GM19239 (cell line): ENCODE data around the gene FRMPD1.
"Not testable (repeated sequence)": the region's sequence is repeated elsewhere in the genome, so short reads cannot be mapped to it uniquely, and the experiment has no call there.

Experiments used
- DNase-seq: peaks from one replicate; pipeline ENCODE4 v3.0.0; 2011; ENCODE audit warnings: low spot score; ENCODE audit not compliant: insufficient read length
- FAIRE-seq: peaks from 2 replicates; lab custom pipeline; 2011; peaks lifted over from hg19 to GRCh38; lab: Jason Lieb, UNC

The FRMPD1 gene

DNA sequence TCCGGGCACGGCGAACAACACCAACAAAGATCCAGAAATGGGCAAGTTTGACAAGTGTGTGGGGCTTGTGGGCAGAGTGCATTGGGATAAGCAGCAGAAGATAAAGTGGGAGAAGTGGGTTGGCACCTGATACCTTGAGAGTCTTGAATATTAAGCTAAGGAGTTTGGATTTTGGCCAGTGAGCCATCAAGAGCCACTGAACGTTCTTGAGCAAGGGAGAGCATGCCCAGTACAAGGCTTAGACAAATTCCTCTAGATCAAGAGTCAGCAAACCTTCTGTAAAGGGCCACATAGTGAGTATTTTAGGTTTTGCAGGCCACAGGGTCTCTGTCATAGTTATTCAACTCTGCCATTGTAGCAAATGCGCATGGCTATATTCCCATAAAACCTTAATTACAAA is 76.3 kb downstream of the FRMPD1 start:
- DNase-seq: no peak
- FAIRE-seq: no peak

DNA sequence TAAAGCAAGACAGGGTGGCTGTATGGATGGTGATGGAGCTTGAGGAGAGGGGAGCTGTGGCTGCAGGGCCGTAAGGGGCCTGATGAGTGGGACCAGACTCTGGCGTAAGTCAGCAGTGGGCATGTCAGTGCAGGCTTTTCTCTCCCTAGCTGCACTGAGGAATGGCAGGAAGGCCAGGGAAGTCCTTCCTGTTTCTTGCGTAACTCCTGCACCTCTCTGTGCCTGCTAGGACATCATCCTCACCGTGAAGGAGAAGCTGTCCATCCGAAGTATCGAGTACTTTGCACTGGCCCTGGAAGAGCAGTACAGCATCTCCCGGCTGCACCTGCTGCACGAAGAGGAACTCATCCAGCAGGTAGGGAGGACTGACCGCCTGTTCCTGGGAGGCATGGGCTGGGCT is 78.7 kb downstream of the FRMPD1 start:
- no peak for DNase-seq
- FAIRE-seq: no peak

DNA sequence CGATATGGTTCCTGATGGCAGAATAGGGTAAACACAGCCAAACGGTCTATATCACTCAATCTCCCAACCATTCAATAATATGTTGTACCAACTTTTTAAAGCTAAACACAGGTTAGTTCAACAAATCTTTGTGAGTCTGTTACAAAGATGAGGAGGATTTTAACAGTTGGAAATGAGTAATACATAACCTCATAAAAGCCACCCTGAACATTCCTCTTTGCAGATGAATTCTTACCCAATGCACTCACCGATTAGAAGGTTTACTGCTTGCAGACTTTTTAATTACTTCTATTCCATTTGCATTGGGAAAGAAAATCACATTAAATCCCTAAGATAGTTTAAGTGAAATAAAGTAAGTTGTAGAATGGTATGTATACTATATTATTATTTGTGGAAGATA is 79.5 kb downstream of the FRMPD1 start:
- DNase-seq: no peak
- FAIRE-seq: no peak

DNA sequence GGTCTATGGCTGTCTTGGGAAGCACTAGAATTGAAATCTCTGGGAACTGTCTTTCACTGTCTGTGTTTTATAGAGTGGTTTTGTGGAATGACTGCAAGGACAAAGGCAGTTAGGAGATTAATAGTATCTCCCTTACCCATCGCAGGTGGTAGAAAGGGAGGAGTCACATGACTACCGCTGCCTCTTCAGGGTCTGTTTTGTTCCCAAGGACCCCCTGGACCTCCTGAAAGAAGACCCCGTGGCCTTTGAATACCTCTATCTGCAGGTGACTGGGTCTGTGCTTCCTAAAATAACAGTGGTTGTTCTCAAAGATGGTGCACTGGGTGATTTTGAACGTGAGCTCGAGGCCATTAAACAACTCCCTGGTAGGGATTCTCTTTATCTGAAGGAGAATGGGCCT is 80.1 kb downstream of the FRMPD1 start:
- FAIRE-seq: no peak
- no peak for DNase-seq

DNA sequence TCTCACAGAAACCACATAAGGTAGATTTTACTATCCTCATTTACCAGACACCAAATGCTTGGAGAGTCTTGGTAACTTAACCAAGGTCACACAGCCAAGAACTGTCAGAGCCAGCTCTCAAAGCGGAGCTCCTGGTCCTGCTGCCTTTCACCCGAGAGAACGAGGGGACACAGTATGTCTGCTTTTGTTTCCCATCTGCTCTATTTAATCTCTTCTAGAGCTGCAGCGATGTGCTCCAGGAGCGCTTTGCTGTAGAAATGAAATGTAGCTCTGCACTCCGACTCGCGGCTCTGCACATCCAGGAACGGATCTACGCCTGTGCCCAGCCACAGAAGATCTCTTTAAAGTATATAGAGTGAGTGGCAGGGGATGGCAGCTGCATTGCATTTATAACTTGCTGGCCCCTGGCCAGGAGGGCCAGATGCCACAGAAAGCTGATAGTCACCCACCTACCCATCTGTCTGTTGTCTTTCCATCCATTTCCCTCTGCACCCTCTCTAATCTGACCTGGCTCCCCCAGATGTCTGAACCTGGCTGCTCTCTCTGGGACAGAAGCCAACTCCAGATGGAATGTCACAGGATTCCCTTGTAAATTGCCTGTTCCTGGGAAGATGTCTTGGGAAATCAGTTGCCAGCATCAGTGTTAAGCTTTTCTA is 81.5 kb downstream of the FRMPD1 start:
- DNase-seq (no peak), FAIRE-seq (no peak)

DNA sequence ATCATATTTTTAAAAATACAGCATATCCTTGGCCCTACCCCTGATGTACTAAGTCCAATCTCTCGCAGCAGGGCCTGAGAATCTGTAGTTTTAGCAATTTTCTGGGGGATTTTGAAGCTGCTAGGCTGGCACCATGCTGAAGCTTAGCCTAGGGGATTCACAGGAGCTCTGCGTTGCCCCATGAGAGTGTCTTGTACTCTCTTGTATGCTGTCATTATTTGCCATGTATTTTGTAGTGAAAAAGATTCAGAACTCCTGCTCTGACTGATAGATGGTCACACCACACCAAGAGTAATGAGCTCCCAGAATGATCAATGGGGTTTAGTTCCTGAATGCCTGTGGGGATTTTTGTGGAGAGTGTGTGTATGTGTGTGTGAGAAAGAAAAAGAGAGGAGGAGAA is 82.2 kb downstream of the FRMPD1 start:
- FAIRE-seq (no peak), DNase-seq (no peak)

DNA sequence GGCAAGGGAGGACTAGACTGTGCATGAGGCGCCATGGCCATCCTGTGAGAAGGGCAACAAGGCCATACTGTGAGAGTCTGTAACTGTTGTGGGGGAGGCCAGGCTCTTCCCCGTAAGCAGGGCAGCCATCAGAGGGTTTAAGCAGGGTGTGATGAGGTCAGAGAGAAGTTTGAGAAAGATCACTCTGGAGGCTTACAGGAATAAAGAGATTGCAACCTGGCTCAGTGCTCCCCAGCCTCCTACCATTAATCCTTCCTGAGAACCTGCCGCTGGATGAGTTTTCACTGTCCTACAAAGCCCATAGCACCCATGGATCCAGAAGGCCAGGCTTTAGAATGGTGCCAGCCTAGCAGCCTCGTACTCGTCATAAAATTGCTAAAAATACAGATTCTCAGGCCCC is 88.5 kb downstream of the FRMPD1 start:
- DNase-seq (no peak), FAIRE-seq (no peak)

DNA sequence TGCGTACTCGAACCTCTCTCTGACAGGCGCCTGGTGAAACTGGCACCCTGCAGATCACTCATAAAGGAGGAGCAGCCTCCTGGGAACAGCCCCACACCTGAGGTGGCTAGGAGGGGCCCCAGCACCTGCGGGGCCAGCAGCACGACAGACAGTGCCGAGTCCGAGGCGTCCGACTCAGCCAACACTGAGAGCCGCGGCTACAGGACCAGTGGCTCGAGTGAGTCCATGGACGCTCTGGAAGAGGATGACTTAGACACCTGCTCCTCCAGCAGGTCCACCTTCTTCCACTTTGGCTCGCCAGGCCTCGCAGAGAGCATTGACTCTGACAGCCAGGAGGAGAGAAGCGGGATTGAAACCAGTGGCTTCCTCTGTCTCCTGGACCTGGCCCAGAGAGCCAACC is 89.4 kb downstream of the FRMPD1 start:
- DNase-seq (no peak), FAIRE-seq (no peak)

DNA sequence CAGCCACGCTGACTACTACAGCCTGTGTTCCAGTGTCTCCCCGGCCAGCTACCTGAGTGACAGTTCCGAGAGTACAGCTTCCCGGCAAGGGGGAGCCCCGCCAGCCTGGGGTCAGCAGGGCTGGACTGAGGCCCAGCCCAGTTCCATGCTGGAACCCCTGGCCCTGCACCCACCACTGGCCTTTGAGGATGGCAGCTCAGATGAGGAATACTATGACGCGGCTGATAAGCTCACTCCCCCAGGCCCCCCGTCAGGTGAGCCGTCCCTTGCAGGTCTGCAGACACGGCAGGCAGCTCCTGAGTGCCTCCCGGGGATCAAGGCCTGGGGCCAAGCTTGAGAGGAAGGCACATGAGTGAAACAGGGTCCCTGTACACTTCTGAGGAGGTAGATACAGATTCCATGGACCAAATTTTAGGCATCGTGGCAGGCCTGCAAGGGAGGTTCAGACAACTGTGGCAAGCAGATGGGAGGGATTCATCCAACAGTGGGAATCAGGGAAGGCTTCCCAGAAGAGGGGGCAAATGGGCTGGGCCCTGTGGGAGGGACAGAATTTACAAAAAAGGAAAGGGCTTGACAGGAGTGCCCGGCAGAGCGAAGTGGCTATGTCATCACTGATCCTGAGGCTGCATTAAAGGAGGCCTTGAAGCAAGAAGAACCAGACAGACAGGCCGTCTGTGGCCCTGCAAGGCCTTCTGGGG is 90.0 kb downstream of the FRMPD1 start:
- FAIRE-seq (no peak), DNase-seq (no peak)

DNA sequence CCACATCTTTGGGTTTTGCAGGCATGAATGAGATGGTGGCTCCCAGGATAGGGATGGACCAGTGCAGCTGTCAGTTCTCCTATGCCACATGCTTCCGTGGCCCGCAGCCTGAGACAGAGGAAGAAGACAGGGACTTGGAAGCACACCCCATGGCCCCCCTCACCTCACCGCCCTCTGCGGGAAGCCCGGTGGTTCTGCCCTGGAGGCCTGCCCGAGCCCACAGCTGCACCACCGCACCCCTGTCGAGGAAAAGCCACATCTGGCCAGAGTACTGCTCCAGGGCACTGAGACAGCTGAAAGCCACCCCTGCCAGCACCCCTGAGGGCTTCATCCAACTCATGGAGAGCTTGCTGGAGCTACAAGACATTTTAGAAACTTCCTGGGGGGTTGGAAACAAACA is 95.2 kb downstream of the FRMPD1 start:
- no peak for FAIRE-seq
- no peak for DNase-seq

DNA sequence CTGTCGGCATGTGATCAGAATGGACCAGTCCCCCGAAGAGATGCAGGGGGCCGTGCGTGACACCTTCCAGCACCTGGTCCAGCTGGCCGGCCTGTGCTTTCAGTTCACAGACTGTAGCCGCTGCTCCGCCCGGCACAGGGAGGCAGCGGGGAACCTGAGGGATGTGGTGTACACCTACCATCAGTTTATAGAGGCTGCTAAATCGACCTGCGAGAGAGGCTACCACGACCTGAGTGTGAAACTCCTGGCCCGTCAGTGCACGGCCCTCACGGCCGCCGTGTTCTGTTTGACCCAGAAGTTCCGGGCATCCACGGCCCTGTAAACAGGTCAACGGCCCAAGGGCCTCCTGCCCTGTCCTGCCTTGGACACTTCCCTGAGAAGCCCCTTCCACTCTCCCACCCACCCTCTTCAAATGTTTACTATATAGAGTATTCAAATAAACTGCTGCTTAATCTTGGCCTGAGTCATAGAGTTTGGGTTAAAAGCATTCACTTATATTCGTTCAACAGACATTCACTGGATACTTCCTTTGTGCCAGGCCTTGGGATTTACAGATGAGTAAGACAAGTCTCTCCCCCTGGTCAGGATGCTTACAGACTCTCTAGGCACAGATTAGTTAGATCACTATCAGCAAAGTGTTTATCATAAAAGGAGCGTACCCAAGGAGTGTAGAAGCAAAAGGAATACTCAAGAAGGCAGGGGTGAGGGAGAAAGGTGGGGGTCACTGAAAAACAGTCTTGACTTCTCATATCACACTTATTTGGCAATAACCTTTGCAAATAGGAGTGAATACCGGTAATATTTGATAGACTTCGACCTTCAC is 95.9 kb downstream of the FRMPD1 start:
- DNase-seq (no peak), FAIRE-seq (no peak)

DNA sequence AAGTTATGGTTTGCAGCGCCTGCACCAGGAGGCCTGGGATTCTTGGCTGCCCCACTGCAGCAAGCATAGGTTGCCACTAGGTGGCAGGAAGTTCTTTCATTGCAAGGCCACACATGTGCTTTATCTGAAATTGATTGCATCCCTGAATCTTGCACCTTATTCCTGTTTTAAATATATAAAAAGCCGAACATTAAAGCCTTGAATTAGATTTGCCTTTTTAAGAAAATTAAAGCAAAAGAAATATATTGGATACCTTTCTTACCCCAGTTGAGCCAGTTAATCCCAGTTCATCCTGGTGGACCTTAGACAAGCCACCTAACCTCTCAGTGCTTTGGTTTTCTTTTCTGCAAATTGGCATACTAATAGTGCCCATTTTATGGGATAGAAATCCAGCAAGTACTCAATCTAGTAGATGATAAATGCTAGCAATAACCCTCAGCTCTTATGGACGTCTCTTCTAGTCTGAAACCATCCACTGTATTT is 96.6 kb downstream of the FRMPD1 start:
- FAIRE-seq (peak; percentile 81), DNase-seq (peak; percentile 79)

DNA sequence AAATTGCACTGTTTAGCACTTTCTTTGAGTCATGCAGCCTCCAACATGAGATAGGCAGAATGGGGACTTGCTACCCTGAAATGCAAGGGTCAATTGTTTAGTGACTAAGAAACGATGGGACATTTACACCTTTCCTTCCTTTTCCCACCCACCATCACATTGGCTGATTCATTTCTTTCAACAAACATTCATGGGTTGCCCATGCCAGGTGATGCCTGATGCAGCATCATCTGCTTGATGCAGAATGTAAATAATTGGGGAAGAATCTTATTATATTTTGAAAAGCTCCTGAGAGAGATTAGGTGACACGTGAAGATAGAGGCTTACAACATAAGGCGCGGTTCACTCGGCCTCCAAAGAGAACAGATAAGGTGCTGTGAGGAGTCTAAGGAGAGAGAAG is 98.4 kb downstream of the FRMPD1 start:
- DNase-seq: no peak
- no peak for FAIRE-seq

DNA sequence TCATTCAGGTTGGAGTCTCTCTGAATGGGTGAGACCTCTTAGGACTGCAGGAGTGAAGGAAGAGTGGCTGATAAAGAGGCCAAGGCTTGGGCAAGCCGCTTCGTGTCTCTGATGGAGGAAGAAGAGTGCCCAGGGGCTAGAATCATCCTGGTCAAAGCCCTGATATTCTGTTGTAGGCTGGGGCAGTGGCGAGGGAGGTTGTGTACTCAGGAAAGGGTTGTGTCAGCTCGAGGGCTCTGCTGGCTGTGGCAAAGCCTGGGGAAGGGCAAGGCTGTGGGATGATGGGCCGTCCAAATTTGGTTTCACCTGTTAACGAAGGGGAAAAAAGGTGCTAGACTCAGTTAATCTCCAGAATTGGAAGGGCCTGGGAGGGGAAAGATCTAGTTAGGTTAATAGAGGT is 100.4 kb downstream of the FRMPD1 start:
- no peak for FAIRE-seq
- DNase-seq: no peak

DNA sequence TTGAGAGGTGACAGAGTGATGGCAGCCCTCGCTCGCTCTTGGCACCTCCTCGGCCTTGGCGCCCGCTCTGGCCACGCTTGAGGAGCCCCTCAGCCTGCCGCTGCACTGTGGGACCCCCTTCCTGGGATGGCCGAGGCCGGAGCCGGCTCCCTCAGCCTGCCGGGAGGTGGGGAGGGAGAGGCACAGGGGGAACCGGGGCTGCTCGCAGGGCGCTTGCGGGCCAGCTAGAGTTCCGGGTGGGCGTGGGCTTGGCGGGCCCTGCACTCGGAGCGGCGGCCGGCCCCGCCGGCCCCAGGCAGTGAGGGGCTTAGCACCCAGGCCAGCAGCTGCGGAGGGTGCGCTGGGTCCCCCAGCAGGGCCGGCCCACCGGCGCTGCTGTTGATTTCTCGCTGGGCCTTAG is 101.0 kb downstream of the FRMPD1 start:
- FAIRE-seq, DNase-seq: not testable (repeated sequence)

DNA sequence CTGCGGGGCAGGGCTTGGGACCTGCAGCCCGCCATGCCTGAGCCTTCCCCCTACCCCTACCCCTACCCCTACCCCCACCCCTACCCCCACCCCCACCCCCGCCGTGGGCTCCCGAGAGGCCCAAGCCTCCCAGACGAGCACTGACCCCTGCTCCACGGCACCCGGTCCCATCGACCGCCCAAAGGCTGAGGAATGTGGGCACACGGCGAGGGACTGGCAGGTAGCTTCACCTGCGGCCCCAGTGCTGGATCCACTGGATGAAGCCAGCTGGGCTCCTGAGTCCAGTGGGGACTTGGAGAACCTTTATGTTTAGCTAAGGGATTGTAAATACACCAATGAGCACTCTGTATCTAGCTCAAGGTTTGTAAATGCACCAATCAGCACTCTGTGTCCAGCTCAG is 101.4 kb downstream of the FRMPD1 start:
- not testable (repeated sequence) for FAIRE-seq, DNase-seq

DNA sequence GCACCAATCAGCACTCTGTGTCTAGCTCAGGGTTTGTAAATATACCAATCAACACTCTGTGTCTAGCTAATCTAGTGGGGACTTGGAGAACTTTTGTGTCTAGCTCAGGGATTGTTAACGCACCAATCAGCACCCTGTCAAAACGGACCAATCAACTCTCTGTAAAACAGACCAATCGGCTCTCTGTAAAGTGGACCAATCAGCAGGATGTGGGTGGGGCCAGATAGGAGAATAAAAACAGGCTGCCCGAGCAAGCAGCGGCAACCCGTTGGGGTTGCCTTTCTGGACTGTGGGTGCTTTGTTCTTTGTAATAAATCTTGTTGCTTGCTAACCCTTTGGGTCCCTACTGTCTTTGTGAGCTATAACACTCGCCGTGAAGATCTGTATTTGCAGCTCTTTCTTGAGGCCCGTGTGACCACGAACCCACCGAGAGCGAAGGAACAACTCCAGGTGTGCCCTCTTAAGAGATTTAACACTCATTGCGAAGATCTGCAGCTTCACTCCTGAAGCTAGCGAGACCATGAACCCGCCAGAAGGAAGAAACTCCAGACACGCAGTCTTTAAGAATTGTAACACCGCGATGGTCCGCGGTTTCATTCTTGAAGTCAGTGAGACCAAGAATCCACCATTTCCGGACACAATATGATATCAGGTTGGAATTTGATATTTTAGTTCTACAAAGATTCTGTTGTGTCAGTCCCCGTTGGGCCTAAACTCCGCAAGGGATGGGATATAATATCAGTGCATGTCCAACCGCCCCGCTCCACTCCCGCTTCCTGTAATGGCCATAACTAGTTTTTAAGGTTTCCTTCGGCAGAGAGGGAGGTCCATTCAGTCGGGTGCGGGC is 102.1 kb downstream of the FRMPD1 start:
- no peak for FAIRE-seq
- DNase-seq: no peak

DNA sequence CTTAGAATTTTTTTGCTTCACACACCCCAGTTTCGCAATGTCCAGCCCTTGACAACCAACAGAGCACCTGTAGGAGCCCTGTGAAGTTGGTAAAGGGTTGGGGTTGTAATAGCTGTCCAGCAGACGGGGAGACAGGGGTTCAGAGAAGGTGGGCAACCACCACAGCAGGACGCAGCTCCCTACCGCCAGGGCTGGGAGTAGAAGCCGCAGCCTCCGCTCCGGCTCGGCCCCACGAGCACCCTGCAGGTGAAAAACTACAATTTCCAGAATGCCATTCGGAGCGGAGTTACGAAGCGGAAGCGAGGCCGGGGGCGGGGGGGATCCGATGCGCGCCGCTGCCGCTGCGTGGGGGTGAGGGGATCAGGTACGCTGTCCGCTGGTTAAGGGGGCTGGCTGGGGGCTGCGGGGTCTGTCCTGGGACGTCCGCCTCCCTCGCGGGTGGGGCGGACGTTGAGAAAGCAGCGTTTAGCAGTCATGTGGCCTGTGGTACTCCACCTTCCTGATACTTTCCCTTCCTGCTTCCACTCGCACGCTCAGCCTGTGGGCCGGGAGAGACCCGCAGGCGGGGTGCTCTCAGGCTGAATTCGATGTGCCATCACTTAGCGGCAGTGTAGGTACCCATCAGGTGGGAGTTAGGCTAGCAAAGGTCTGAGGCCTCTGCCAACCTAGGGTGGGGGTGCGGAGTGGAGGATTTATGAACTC is 102.9 kb downstream of the FRMPD1 start, which contains the start of gene TRMT10B:
TSS of gene TRMT10B (plus strand) at position 317 of the 702 bp plus-strand sequence. CDS start 8,127 bp downstream, outside the sequence.
- DNase-seq (peak; percentile 95), FAIRE-seq (peak; percentile 94)

DNA sequence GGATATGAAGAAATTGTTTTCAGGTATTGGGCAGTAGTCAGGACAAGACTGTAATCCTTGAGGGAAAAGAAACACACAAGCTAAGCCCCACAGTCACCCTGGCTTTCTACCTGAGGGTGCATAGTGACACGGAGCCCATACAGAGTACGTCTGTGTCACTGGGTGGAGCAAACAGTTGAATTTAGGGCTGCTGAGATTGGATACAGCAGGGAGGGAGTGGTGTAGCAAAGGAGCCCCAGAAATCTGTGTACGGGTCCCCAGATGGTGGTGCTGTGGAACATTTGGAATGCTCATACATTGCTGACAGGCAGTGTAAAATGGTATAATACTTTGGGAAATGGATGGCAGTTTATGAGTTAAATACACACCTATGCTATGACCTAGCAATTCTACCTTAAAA is 108.0 kb downstream of the FRMPD1 start:
- FAIRE-seq (no peak), DNase-seq (no peak)
